ENCODE results near the gene KIAA0930.
A peak's percentile ranks its signal among the peaks of the same experiment; 100 is the strongest.

Gene KIAA0930

GRCh38 chr22:45172881-45173585 lies 67.7 kb downstream of the KIAA0930 start:
- no peak for DNase-seq (ENCODE audit: low spot score)

GRCh38 chr22:45171830-45172229 lies 68.9 kb downstream of the KIAA0930 start:
- DNase-seq (ENCODE audit: low spot score): no peak

DNA sequence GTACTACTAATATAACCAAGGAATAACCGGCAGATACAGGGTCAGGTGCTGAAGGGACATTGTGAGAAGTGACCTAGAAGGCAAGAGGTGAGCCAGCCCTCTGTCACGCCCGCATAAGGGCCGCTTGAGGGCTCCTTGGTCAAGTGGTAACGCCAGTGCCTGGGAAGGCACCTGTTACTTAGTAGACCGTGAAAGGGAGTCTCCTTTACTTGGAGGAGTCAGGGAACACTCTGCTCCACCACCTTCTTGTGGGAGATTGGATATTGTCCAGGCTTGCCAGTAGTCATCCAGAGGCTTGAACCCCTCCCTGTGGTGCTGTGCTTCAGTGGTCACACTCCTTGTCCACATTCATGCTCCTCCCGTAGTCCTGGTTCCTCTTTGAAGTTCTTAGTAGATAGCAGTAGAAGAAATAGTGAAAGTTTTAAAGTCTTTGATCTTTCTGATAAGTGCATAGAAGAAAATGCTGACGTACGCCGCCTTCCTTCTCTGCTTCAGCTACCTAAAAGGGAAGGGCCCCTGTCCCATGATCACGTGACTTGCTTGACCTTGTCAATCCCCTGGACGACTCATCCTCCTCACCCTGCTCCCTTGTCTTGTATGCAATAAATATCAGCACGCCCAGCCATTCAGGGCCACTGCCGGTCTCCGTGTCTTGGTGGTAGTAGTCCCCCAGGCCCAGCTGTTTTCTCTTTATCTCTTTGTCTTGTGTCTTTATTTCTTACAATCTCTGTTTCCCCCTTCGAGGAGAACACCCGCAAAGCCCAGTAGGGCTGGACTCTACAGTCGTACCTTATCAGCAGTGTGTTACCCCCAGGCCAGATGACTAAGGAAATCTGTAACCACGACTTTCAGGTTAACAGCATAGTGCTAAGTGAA lies 70.9 kb downstream of the KIAA0930 start:
- DNase-seq (ENCODE audit: low spot score): no peak

DNA sequence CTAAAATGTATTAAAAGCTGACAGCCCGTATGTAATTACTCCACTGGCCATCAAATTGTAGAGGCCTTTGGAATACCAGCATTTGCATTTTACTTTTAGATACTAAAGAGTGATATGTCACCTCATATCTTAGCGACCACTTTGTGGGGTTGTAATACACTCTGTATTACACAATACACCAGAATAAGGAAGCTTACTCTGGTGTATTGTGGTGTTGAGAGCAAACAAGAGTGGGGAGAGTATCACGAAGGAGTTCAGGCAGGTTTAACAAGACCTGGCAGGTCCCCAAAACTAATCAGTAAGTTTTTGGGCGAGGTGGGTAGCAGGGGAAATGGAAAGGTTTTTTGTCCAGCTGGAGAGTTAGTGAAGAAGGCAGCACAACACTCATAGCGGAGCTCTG lies 73.8 kb downstream of the KIAA0930 start:
- DNase-seq (ENCODE audit: low spot score): no peak

- no peak for DNase-seq (ENCODE audit: low spot score)
These were observed 76.2 kb downstream of the KIAA0930 start for GRCh38 chr22:45164270-45165088.

GRCh38 chr22:45163451-45164269 lies 77.0 kb downstream of the KIAA0930 start, which contains the start of gene NUP50:
TSS of gene NUP50 (plus strand) at chr22:45163925. CDS start at chr22:45168178, 4,253 bp downstream.
- peak; percentile 96 for DNase-seq (ENCODE audit: low spot score)

GRCh38 chr22:45163099-45163450 lies 77.6 kb downstream of the KIAA0930 start:
- no peak for DNase-seq (ENCODE audit: low spot score)

DNA sequence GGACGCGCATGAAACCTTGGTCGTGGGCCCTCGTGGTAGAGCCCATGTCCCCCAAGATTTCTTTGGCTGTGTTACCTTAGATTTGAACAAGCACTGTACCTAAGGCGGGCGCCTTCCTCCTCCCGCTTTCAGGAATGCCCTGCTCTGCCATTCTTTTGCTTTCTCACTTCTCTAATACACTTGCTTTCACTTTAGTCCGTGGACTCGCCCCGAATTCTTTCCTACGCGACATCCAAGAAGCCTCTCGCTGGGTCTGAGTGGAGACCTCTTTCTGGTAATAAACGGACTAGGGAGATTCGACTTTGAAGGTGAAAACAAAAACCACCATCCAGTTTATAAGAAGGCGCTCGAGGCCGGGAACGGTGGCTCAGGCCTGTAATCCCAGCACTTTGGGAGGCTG lies 78.2 kb downstream of the KIAA0930 start:
- no peak for DNase-seq (ENCODE audit: low spot score)

GRCh38 chr22:45159652-45160462 lies 80.8 kb downstream of the KIAA0930 start:
- no peak for DNase-seq (ENCODE audit: low spot score)

GRCh38 chr22:45157907-45158306 lies 82.8 kb downstream of the KIAA0930 start:
- no peak for DNase-seq (ENCODE audit: low spot score)

DNA sequence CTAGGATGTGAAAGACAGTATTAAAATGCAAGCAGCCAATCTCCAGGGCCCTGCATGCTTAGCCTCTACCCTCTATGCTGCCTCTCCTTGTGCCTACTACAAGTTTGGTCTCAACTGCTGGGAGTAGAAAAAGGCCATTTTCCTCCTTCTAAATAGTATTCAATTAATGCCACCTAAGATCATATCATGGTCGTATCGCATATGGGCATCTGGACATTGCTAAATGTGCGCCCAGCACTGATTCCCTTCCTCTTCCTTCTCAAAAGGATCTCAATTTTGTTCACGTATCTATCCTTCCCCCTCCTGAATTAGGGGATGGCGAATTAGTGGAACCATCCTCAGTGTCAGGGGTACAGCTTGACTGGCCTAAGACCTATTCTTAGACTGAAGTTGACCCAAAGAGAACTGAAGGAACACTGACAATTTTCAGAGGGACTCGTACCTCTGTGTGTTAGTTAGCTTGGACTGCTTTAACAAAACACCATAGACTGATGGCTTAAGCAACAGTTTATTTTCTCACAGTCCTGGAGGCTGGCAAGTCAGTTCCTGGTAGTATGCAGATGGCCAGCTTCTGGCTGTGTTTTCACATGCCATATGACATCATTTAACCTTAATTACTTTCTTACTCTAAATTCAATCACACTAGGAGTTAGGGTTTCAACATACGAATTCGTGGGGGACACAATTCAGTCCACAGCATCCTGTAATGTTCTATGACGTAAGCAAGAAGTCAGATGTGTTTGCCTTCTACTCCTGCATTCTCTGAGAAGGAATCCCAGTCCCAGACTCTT lies 85.4 kb downstream of the KIAA0930 start:
- no peak for DNase-seq (ENCODE audit: low spot score)

DNA sequence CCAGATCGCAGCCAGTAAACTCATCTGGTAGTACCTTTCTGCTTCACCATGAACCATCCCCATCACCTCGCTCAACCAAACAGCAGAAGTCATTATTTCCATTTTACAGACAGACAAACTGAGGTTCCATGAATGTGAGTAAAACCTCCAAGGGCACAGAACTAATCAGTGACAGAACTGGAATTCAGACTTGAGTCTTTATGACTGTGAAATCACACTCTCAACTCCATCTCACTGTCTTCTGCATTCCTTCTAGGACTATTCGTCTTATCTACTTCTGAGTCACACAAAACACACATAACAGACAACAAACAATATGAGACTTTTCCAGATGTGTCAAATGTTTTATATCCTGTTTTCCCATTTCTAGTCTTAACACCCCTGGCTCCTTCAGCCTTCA lies 86.3 kb downstream of the KIAA0930 start:
- no peak for DNase-seq (ENCODE audit: low spot score)

DNA sequence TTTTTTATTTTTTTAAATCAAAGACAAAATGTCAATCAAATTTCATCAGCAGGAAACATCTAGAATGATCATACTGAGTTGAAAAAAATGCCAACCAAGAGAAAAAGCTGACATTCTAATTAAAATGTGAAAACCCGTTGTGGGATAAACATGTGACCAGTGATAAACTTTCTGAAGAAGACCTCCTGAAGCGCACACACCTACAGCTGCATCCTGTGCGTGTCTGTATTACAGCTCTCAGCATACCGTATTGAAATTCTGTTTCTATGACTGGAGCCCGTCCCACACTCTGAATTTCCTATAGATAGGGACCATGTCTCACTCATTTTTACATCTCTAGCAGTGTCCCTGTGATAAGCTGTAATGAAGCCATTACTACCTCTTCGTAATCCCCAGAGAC lies 89.2 kb downstream of the KIAA0930 start:
- no peak for DNase-seq (ENCODE audit: low spot score)

- no peak for DNase-seq (ENCODE audit: low spot score)
These were observed 90.6 kb downstream of the KIAA0930 start for GRCh38 chr22:45150139-45150538.

- no peak for DNase-seq (ENCODE audit: low spot score)
These were observed 91.0 kb downstream of the KIAA0930 start for GRCh38 chr22:45149671-45150070.

GRCh38 chr22:45144916-45145315 lies 95.8 kb downstream of the KIAA0930 start:
- DNase-seq (ENCODE audit: low spot score): no peak

- DNase-seq (ENCODE audit: low spot score): no peak
These were observed 98.3 kb downstream of the KIAA0930 start for GRCh38 chr22:45142376-45142775.
